Loucy (cell line): ENCODE results near the gene CCDC92.
"Not testable (repeated sequence)": the region's sequence is repeated elsewhere in the genome, so short reads cannot be mapped to it uniquely, and the experiment has no call there.

ENCODE experiments used
- CTCF ChIP-seq: fragments of 200-600 bp; sonication (generic); conservative IDR thresholded peaks from 2 replicates; pipeline ENCODE4 v1.5.1; 2014; ENCODE audit warnings: mild to moderate bottlenecking, antibody characterized with exemption, low read length
- EZH2phosphoT487 ChIP-seq: fragments of 200-600 bp; IDR thresholded peaks from 2 replicates; pipeline ENCODE4 v1.6.1; 2018; ENCODE audit warnings: antibody characterized with exemption, mild to moderate bottlenecking, moderate library complexity, borderline replicate concordance

- TF ChIP-seq CTCF, EZH2phosphoT487: not testable (repeated sequence)
Measured at GRCh38 chr12:123947531-123947930, 25.1 kb downstream of the CCDC92 start.
